Liver (tissue), 9 donors: ENCODE results near the gene BCAS1. TPM values are rescaled to one million over a fixed set of nuclear protein-coding genes. Genes with fewer than 3 reads are reported as not detected.

ENCODE experiments used
- DNase-seq: peaks from one replicate; pipeline ENCODE4 v3.0.0-alpha.2; 2017; ENCODE audit warnings: low spot score
- H3K27ac ChIP-seq, 2 donors: one replicate each; pipeline ENCODE4 v1.7.0; 2013; ENCODE audit warnings: inconsistent platforms in 2 of 2, low read length in 2 of 2, control low read depth in 1 of 2, low read depth in 1 of 2, mild to moderate bottlenecking in 1 of 2
- H3K27me3 ChIP-seq, 4 donors: one replicate each; pipeline versions ENCODE4 v1.6.1 to v1.7.0; 2013; ENCODE audit warnings: low read length in 3 of 4, inconsistent platforms in 1 of 4, mild to moderate bottlenecking in 1 of 4, moderate library complexity in 1 of 4; ENCODE audit not compliant: control insufficient read depth in 4 of 4, insufficient read depth in 4 of 4
- H3K36me3 ChIP-seq, 4 donors: one replicate each; pipeline versions ENCODE4 v1.6.1 to v1.7.0; 2013; ENCODE audit warnings: low read length in 3 of 4, mild to moderate bottlenecking in 3 of 4, low read depth in 1 of 4, moderate library complexity in 1 of 4; ENCODE audit not compliant: control insufficient read depth in 4 of 4, insufficient read depth in 3 of 4
- H3K4me1 ChIP-seq, 4 donors: one replicate each; pipeline versions ENCODE4 v1.6.1 to v1.7.0; 2013; ENCODE audit warnings: low read length in 3 of 4, mild to moderate bottlenecking in 3 of 4, moderate library complexity in 1 of 4; ENCODE audit not compliant: control insufficient read depth in 4 of 4, insufficient read depth in 4 of 4
- H3K4me3 ChIP-seq, 3 donors: one replicate each; pipeline versions ENCODE4 v1.6.1 to v1.7.0; 2013; ENCODE audit warnings: low read length in 3 of 3, control low read depth in 1 of 3, low read depth in 1 of 3, mild to moderate bottlenecking in 1 of 3
- H3K9ac ChIP-seq, 2 donors: one replicate each; pipeline ENCODE4 v1.7.0; 2013; ENCODE audit warnings: low read length in 2 of 2, mild to moderate bottlenecking in 2 of 2, moderate library complexity in 2 of 2, control low read depth in 1 of 2, low read depth in 1 of 2
- H3K9me3 ChIP-seq, 4 donors: one replicate each; pipeline versions ENCODE4 v1.6.1 to v1.7.0; 2013; ENCODE audit warnings: low read length in 3 of 4; ENCODE audit not compliant: control insufficient read depth in 4 of 4
- EGR1 ChIP-seq, 2 donors: IDR thresholded peaks; 2 replicates each; pipeline ENCODE4 v1.6.1; 2016 to 2018; ENCODE audit warnings: antibody characterized with exemption in 2 of 2, low read depth in 2 of 2
- FOXA1 ChIP-seq: IDR thresholded peaks from 2 replicates; pipeline ENCODE4 v1.6.1; 2016; ENCODE audit warnings: antibody characterized with exemption
- FOXA2 ChIP-seq: IDR thresholded peaks from 2 replicates; pipeline ENCODE4 v1.6.1; 2016; ENCODE audit warnings: antibody characterized with exemption
- GABPA ChIP-seq, 2 donors: IDR thresholded peaks in 1 of 2; conservative IDR thresholded peaks in 1 of 2; 2 replicates each; pipeline ENCODE4 v1.6.1; 2016; ENCODE audit warnings: antibody characterized with exemption in 2 of 2, mild to moderate bottlenecking in 1 of 2, moderate library complexity in 1 of 2
- HNF4A ChIP-seq, 2 donors: conservative IDR thresholded peaks; 2 replicates each; pipeline ENCODE4 v1.6.1; 2016; ENCODE audit warnings: antibody characterized with exemption in 2 of 2, mild to moderate bottlenecking in 2 of 2
- HNF4G ChIP-seq: IDR thresholded peaks from 2 replicates; pipeline ENCODE4 v1.6.1; 2016; ENCODE audit warnings: antibody characterized with exemption
- JUND ChIP-seq, 2 donors: IDR thresholded peaks; 2 replicates each; pipeline ENCODE4 v1.6.1; 2016; ENCODE audit warnings: antibody characterized with exemption in 2 of 2
- NR2F2 ChIP-seq: IDR thresholded peaks from 2 replicates; pipeline ENCODE4 v1.6.1; 2016; ENCODE audit warnings: antibody characterized with exemption
- RAD21 ChIP-seq, 2 donors: IDR thresholded peaks; 2 replicates each; pipeline ENCODE4 v1.6.1; 2016; ENCODE audit warnings: antibody characterized with exemption in 2 of 2, mild to moderate bottlenecking in 2 of 2
- RXRA ChIP-seq, 2 donors: IDR thresholded peaks; 2 replicates each; pipeline ENCODE4 v1.6.1; 2017 to 2018; ENCODE audit warnings: antibody characterized with exemption in 2 of 2, mild to moderate bottlenecking in 1 of 2
- SP1 ChIP-seq: IDR thresholded peaks from 2 replicates; pipeline ENCODE4 v1.6.1; 2018; ENCODE audit warnings: antibody characterized with exemption, mild to moderate bottlenecking
- TAF1 ChIP-seq: conservative IDR thresholded peaks from 2 replicates; pipeline ENCODE4 v1.6.1; 2016; ENCODE audit warnings: antibody characterized with exemption, mild to moderate bottlenecking
- YY1 ChIP-seq: IDR thresholded peaks from 2 replicates; pipeline ENCODE4 v1.6.1; 2016; ENCODE audit warnings: antibody characterized with exemption, mild to moderate bottlenecking
- WGBS: extraction: QIAGEN DNeasy Blood & Tissue Kit; methylation state at CpG from one replicate; pipeline ENCODE4 v1.1.7; 2013; 5-methylcytosine and 5-hydroxymethylcytosine counted together
- polyA plus RNA-seq, 2 donors: library from polyadenylated mRNA; stranded (reverse) in 1 of 2; unstranded in 1 of 2; fragments of 200-250 nt in 1 of 2; fragments of >200 nt in 1 of 2; fragmentation: Nextera tagmentation in 1 of 2; extraction: Ambion mirVana in 1 of 2; gene quantifications; one replicate each; pipeline versions ENCODE4 v1.2.1 to v1.2.3, GENCODE V29; 2013 to 2015
- total RNA-seq, 2 donors: library from RNA; depleted of rRNA; stranded (reverse); fragments of >200 nt; gene quantifications; one replicate each; pipeline ENCODE4 v1.2.3, GENCODE V29; 2014
- TF ChIP-seq, protein P1 (sequence below): IDR thresholded peaks from 2 replicates; pipeline ENCODE4 v1.6.1; 2016; ENCODE audit warnings: antibody characterized with exemption
- TF ChIP-seq, protein P2 (sequence below): IDR thresholded peaks from 2 replicates; pipeline ENCODE4 v1.6.1; 2016; ENCODE audit warnings: antibody characterized with exemption
- TF ChIP-seq, protein P3 (sequence below): fragments of 150-350 bp; IDR thresholded peaks from 2 replicates; pipeline ENCODE4 v1.5.1; 2017; ENCODE audit warnings: improper control_type of control experiment, low read depth, low read length; ENCODE audit not compliant: missing input control
- TF ChIP-seq, protein P4 (sequence below): IDR thresholded peaks from 2 replicates; pipeline ENCODE4 v1.6.1; 2016; ENCODE audit warnings: antibody characterized with exemption, mild to moderate bottlenecking
- TF ChIP-seq, protein P5 (sequence below): IDR thresholded peaks from 2 replicates; pipeline ENCODE4 v1.6.1; 2016; ENCODE audit warnings: antibody characterized with exemption
- donor health status: healthy.
- donor health status: healthy.
- donor health status: healthy.
- donor health status: healthy.
- donor health status: healthy.

Gene BCAS1
- total and polyA plus RNA-seq, 4 donors = under 0.01 to 0.93 (median 0.04) TPM

DNA sequence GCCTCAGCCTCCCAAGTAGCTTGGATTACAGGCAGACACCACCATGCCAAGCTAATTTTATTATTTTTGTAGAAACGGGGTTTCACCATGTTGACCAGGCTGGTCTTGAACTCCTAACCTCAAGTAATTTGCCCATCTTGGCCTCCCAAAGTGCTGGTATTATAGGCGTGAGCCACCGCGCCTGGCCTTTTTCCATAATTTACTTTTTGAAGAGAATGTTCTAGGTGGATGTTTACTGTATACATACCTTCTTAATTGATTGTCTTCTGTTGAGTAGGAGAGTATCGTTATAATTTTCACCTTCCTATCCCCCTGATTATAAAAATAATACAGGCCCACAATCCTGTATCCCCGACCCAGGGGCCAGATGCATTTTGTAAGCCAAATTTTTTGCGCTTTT lies 174.4 kb downstream of the BCAS1 start:
- 95% methylated on average over 7 of the region's 7 CpGs for WGBS
- Histone ChIP-seq H3K4me1 (no peaks in the 10 kb centered on the region), H3K27me3 (no peaks in the 10 kb centered on the region), H3K9ac (no peak overlapping the region), H3K9me3 (no peaks in the 10 kb centered on the region), H3K4me3 (no peak overlapping the region), H3K36me3 (no peaks in the 10 kb centered on the region), H3K27ac (no peak overlapping the region)
- DNase-seq = no peak
- TF ChIP-seq RAD21 (IDR thresholded peaks at IDR 0.05) = no peak
- no peak for TF ChIP-seq GABPA (IDR thresholded peaks at IDR 0.05 in 1 of 2, conservative IDR thresholded peaks at IDR 0.05 in 1 of 2)
- TF ChIP-seq, protein P1, sequence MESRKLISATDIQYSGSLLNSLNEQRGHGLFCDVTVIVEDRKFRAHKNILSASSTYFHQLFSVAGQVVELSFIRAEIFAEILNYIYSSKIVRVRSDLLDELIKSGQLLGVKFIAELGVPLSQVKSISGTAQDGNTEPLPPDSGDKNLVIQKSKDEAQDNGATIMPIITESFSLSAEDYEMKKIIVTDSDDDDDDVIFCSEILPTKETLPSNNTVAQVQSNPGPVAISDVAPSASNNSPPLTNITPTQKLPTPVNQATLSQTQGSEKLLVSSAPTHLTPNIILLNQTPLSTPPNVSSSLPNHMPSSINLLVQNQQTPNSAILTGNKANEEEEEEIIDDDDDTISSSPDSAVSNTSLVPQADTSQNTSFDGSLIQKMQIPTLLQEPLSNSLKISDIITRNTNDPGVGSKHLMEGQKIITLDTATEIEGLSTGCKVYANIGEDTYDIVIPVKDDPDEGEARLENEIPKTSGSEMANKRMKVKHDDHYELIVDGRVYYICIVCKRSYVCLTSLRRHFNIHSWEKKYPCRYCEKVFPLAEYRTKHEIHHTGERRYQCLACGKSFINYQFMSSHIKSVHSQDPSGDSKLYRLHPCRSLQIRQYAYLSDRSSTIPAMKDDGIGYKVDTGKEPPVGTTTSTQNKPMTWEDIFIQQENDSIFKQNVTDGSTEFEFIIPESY = no peak
- TF ChIP-seq, protein P2, sequence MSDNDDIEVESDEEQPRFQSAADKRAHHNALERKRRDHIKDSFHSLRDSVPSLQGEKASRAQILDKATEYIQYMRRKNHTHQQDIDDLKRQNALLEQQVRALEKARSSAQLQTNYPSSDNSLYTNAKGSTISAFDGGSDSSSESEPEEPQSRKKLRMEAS = no peak
- TF ChIP-seq FOXA2 = no peak
- TF ChIP-seq, protein P3, sequence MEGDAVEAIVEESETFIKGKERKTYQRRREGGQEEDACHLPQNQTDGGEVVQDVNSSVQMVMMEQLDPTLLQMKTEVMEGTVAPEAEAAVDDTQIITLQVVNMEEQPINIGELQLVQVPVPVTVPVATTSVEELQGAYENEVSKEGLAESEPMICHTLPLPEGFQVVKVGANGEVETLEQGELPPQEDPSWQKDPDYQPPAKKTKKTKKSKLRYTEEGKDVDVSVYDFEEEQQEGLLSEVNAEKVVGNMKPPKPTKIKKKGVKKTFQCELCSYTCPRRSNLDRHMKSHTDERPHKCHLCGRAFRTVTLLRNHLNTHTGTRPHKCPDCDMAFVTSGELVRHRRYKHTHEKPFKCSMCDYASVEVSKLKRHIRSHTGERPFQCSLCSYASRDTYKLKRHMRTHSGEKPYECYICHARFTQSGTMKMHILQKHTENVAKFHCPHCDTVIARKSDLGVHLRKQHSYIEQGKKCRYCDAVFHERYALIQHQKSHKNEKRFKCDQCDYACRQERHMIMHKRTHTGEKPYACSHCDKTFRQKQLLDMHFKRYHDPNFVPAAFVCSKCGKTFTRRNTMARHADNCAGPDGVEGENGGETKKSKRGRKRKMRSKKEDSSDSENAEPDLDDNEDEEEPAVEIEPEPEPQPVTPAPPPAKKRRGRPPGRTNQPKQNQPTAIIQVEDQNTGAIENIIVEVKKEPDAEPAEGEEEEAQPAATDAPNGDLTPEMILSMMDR = no peak
- no peak for TF ChIP-seq RXRA (IDR thresholded peaks at IDR 0.05)
- TF ChIP-seq FOXA1 = no peak
- TF ChIP-seq NR2F2 = no peak
- no peak for TF ChIP-seq YY1
- TF ChIP-seq HNF4G = no peak
- no peak for TF ChIP-seq SP1
- TF ChIP-seq JUND (IDR thresholded peaks at IDR 0.05) = no peak

DNA sequence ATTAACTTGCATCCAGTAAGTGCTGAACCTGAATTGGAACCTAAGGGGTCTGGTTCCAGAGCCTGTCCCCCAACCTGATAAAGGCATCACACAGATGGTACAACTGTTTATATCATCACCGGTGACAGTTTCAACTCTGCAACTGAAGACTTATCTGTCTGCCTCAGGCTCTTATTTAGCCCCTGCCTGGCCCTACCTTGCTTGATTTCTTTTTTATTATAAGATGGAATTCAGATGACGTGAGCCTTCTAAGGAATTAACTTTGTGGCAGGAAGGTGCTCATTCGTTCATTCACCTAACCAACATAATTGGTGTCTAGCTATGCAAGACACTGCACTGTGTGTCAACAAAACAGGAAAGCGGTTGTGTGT lies 175.0 kb downstream of the BCAS1 start:
- no peak for DNase-seq
- H3K4me3 ChIP-seq = no peak overlapping the region
- no peaks in the 10 kb centered on the region for H3K4me1 ChIP-seq
- H3K9ac ChIP-seq = no peak overlapping the region
- H3K36me3 ChIP-seq = no peaks in the 10 kb centered on the region
- H3K27me3 ChIP-seq = no peaks in the 10 kb centered on the region
- no peak for TF ChIP-seq GABPA (IDR thresholded peaks at IDR 0.05 in 1 of 2, conservative IDR thresholded peaks at IDR 0.05 in 1 of 2)
- TF ChIP-seq RAD21 (IDR thresholded peaks at IDR 0.05) = no peak
- no peak for TF ChIP-seq RXRA (IDR thresholded peaks at IDR 0.05)
- TF ChIP-seq, protein P3 = no peak
- TF ChIP-seq FOXA1 = no peak
- TF ChIP-seq, protein P4, sequence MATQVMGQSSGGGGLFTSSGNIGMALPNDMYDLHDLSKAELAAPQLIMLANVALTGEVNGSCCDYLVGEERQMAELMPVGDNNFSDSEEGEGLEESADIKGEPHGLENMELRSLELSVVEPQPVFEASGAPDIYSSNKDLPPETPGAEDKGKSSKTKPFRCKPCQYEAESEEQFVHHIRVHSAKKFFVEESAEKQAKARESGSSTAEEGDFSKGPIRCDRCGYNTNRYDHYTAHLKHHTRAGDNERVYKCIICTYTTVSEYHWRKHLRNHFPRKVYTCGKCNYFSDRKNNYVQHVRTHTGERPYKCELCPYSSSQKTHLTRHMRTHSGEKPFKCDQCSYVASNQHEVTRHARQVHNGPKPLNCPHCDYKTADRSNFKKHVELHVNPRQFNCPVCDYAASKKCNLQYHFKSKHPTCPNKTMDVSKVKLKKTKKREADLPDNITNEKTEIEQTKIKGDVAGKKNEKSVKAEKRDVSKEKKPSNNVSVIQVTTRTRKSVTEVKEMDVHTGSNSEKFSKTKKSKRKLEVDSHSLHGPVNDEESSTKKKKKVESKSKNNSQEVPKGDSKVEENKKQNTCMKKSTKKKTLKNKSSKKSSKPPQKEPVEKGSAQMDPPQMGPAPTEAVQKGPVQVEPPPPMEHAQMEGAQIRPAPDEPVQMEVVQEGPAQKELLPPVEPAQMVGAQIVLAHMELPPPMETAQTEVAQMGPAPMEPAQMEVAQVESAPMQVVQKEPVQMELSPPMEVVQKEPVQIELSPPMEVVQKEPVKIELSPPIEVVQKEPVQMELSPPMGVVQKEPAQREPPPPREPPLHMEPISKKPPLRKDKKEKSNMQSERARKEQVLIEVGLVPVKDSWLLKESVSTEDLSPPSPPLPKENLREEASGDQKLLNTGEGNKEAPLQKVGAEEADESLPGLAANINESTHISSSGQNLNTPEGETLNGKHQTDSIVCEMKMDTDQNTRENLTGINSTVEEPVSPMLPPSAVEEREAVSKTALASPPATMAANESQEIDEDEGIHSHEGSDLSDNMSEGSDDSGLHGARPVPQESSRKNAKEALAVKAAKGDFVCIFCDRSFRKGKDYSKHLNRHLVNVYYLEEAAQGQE = no peak
- TF ChIP-seq FOXA2 = no peak
- TF ChIP-seq, protein P2 = no peak
- no peak for TF ChIP-seq NR2F2
- TF ChIP-seq SP1 = no peak
- TF ChIP-seq EGR1 (IDR thresholded peaks at IDR 0.05; ENCODE audit: low read depth in 2 of 2) = no peak
- TF ChIP-seq, protein P1 = no peak
- TF ChIP-seq, protein P5, sequence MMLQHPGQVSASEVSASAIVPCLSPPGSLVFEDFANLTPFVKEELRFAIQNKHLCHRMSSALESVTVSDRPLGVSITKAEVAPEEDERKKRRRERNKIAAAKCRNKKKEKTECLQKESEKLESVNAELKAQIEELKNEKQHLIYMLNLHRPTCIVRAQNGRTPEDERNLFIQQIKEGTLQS = no peak
- no peak for TF ChIP-seq TAF1
- TF ChIP-seq JUND (IDR thresholded peaks at IDR 0.05) = no peak
- no peak for TF ChIP-seq HNF4A (conservative IDR thresholded peaks at IDR 0.05)
- TF ChIP-seq HNF4G = no peak
- TF ChIP-seq YY1 = no peak
- no peaks in the 10 kb centered on the region for H3K9me3 ChIP-seq
- 95% methylated on average over 4 of the region's 4 CpGs for WGBS
- H3K27ac ChIP-seq = no peak overlapping the region
